Skeletal muscle tissue (tissue), 4 donors: ENCODE measurements around the gene JMJD6. TPM values are rescaled to one million over a fixed set of nuclear protein-coding genes. Genes with fewer than 3 reads are reported as not detected.
A peak's percentile ranks its signal among the peaks of the same experiment; 100 is the strongest.
"Not testable (repeated sequence)": the region's sequence is repeated elsewhere in the genome, so short reads cannot be mapped to it uniquely, and the experiment has no call there.

ENCODE experiments used
- H3K27ac ChIP-seq: one replicate; pipeline ENCODE4 v1.7.0; 2013; ENCODE audit warnings: mild to moderate bottlenecking, low read depth, low read length, inconsistent platforms
- H3K27me3 ChIP-seq, 3 donors: one replicate each; pipeline ENCODE4 v1.7.0; 2013; ENCODE audit warnings: low read length in 3 of 3; ENCODE audit not compliant: control insufficient read depth in 3 of 3, insufficient read depth in 3 of 3
- H3K36me3 ChIP-seq, 3 donors: one replicate each; pipeline ENCODE4 v1.7.0; 2013; ENCODE audit warnings: low read length in 3 of 3; ENCODE audit not compliant: control insufficient read depth in 3 of 3, insufficient read depth in 3 of 3
- H3K4me1 ChIP-seq, 3 donors: one replicate each; pipeline ENCODE4 v1.7.0; 2013; ENCODE audit warnings: low read length in 3 of 3, mild to moderate bottlenecking in 3 of 3; ENCODE audit not compliant: control insufficient read depth in 3 of 3, insufficient read depth in 3 of 3
- H3K4me3 ChIP-seq, 3 donors: one replicate each; pipeline ENCODE4 v1.7.0; 2013; ENCODE audit warnings: low read length in 3 of 3
- H3K9ac ChIP-seq, 3 donors: one replicate each; pipeline ENCODE4 v1.7.0; 2013; ENCODE audit warnings: low read length in 3 of 3, mild to moderate bottlenecking in 3 of 3, moderate library complexity in 2 of 3, low read depth in 1 of 3
- H3K9me3 ChIP-seq, 3 donors: one replicate each; pipeline ENCODE4 v1.7.0; 2013; ENCODE audit warnings: low read length in 3 of 3; ENCODE audit not compliant: control insufficient read depth in 3 of 3
- total RNA-seq: library from RNA; depleted of rRNA; stranded (reverse); fragments of >200 nt; gene quantifications from one replicate; pipeline ENCODE4 v1.2.3, GENCODE V29; 2014
- donor health status: Osteomylitis.

Gene JMJD6
- total RNA-seq, 1 donor from 2014 or later, result 6.8 TPM

GRCh38 chr17:76700617-76701470 is 25.6 kb downstream of the JMJD6 start:
- peaks cover 48 to 64% (median 51%) of the 10 kb centered on the region in 3 donors for H3K4me1 ChIP-seq
- no peaks in the 10 kb centered on the region for H3K9me3 ChIP-seq
- H3K36me3 ChIP-seq, result no peaks in the 10 kb centered on the region
- H3K27ac ChIP-seq, result peak overlapping the region; percentile 95
- H3K4me3 ChIP-seq, result peak overlapping the region; percentile 58 to 80 (median 60)
- H3K9ac ChIP-seq, result peak overlapping the region; percentile 80 to 95 (median 86)
- no peaks in the 10 kb centered on the region for H3K27me3 ChIP-seq

- Histone ChIP-seq H3K9me3 (no peaks in the 10 kb centered on the region), H3K27me3 (no peaks in the 10 kb centered on the region), H3K9ac (peak overlapping the region; percentile 80 to 95 (median 86)), H3K36me3 (peaks cover 0 to 2% (median 0%) of the 10 kb centered on the region in 3 donors), H3K4me1 (peaks cover 52 to 67% (median 56%) of the 10 kb centered on the region in 3 donors), H3K4me3 (peak overlapping the region; percentile 58 to 80 (median 60)), H3K27ac (peak overlapping the region; percentile 95)
These were observed 26.2 kb downstream of the JMJD6 start for GRCh38 chr17:76700270-76700616.

GRCh38 chr17:76698466-76698977 is 27.9 kb downstream of the JMJD6 start:
- H3K27ac ChIP-seq, result peak overlapping the region; percentile 63
- not testable (repeated sequence) for H3K27me3 ChIP-seq, H3K9me3 ChIP-seq, H3K36me3 ChIP-seq
- H3K9ac ChIP-seq, result peak overlapping the region in 1 of 3 donors; percentile 60
- peaks cover 54 to 67% (median 62%) of the 10 kb centered on the region in 3 donors for H3K4me1 ChIP-seq
- H3K4me3 ChIP-seq, result peak overlapping the region in 1 of 3 donors; percentile 13

- Histone ChIP-seq H3K27me3 (no peaks in the 10 kb centered on the region), H3K4me1 (peaks cover 54 to 65% (median 62%) of the 10 kb centered on the region in 3 donors), H3K9me3 (no peaks in the 10 kb centered on the region), H3K27ac (peak overlapping the region; percentile 63), H3K4me3 (peak overlapping the region in 1 of 3 donors; percentile 13), H3K36me3 (peaks cover 0 to 2% (median 0%) of the 10 kb centered on the region in 3 donors), H3K9ac (peak overlapping the region in 1 of 3 donors; percentile 60)
These were observed 28.5 kb downstream of the JMJD6 start for GRCh38 chr17:76697702-76698465.

GRCh38 chr17:76696763-76697701 is 29.4 kb downstream of the JMJD6 start:
- Histone ChIP-seq H3K36me3 (peaks cover 0 to 2% (median 0%) of the 10 kb centered on the region in 3 donors), H3K27ac (peak overlapping the region; percentile 63), H3K9me3 (no peaks in the 10 kb centered on the region), H3K4me3 (peak overlapping the region in 1 of 3 donors; percentile 1), H3K27me3 (no peaks in the 10 kb centered on the region), H3K4me1 (peaks cover 54 to 65% (median 62%) of the 10 kb centered on the region in 3 donors), H3K9ac (peak overlapping the region in 1 of 3 donors; percentile 60)

GRCh38 chr17:76695059-76695831 is 31.2 kb downstream of the JMJD6 start:
- Histone ChIP-seq H3K9ac (peak overlapping the region in 1 of 3 donors; percentile 1), H3K36me3 (peaks cover 0 to 2% (median 0%) of the 10 kb centered on the region in 3 donors), H3K27me3 (no peaks in the 10 kb centered on the region), H3K27ac (no peak overlapping the region), H3K4me3 (no peak overlapping the region), H3K9me3 (no peaks in the 10 kb centered on the region), H3K4me1 (peaks cover 44 to 61% (median 56%) of the 10 kb centered on the region in 3 donors)

GRCh38 chr17:76691379-76692191 is 34.8 kb downstream of the JMJD6 start:
- peaks cover 0 to 2% (median 0%) of the 10 kb centered on the region in 3 donors for H3K36me3 ChIP-seq
- H3K27ac ChIP-seq, result no peak overlapping the region
- H3K9me3 ChIP-seq, result no peaks in the 10 kb centered on the region
- peak overlapping the region in 1 of 3 donors; percentile 35 for H3K4me3 ChIP-seq
- no peaks in the 10 kb centered on the region for H3K27me3 ChIP-seq
- peak overlapping the region in 1 of 3 donors; percentile 62 for H3K9ac ChIP-seq
- peaks cover 35 to 58% (median 53%) of the 10 kb centered on the region in 3 donors for H3K4me1 ChIP-seq

GRCh38 chr17:76690596-76691280 is 35.7 kb downstream of the JMJD6 start:
- Histone ChIP-seq H3K4me3 (no peak overlapping the region), H3K4me1 (peaks cover 33 to 61% (median 59%) of the 10 kb centered on the region in 3 donors), H3K9ac (peak overlapping the region in 1 of 3 donors; percentile 62), H3K27ac (no peak overlapping the region), H3K36me3 (peaks cover 0 to 2% (median 0%) of the 10 kb centered on the region in 3 donors), H3K27me3 (no peaks in the 10 kb centered on the region), H3K9me3 (no peaks in the 10 kb centered on the region)
